OCI-LY3 (cell line): ENCODE results near the gene WDR12.

Experiments used
- CTCF ChIP-seq: fragments of 200-600, 300-600 bp; sonication (generic); IDR thresholded peaks from 2 replicates; pipeline ENCODE4 v1.5.1; 2014; ENCODE audit warnings: antibody characterized with exemption, low read length, low read depth
- EZH2phosphoT487 ChIP-seq: fragments of 200-600 bp; shearing (Covaris generic); IDR thresholded peaks from 2 replicates; pipeline ENCODE4 v1.6.1; 2018; ENCODE audit warnings: antibody characterized with exemption, mixed run types, low read depth

- TF ChIP-seq CTCF (no peak), EZH2phosphoT487 (no peak)
These were observed 27.5 kb upstream of the WDR12 start for GRCh38 chr2:202938960-202939359.
